GM10248 (cell line): ENCODE data around the gene HECW1.

Experiments
- CTCF ChIA-PET: fragments of 300-600 bp; sonication (Branson Sonifier 250); formaldehyde crosslinking; extraction: SDS; loops from one replicate; lab custom pipeline; 2021; ENCODE audit warnings: antibody characterized with exemption; lab: Yijun Ruan, JAX
- POLR2A ChIA-PET: fragments of 350-650 bp; sonication (Branson Sonifier 250); formaldehyde crosslinking; extraction: SDS; loops from one replicate; lab custom pipeline; 2020; ENCODE audit warnings: antibody characterized with exemption; lab: Yijun Ruan, JAX
- DNase-seq: peaks from one replicate; pipeline ENCODE4 v3.0.0; 2012; ENCODE audit errors: extremely low spot score
- TF ChIP-seq, protein P1 (sequence below): IDR thresholded peaks from 2 replicates; pipeline ENCODE4 v1.5.1; 2012; ENCODE audit warnings: mild to moderate bottlenecking, low read depth; ENCODE audit errors: extremely low read depth, missing control alignments, control extremely low read depth

Gene HECW1

DNA sequence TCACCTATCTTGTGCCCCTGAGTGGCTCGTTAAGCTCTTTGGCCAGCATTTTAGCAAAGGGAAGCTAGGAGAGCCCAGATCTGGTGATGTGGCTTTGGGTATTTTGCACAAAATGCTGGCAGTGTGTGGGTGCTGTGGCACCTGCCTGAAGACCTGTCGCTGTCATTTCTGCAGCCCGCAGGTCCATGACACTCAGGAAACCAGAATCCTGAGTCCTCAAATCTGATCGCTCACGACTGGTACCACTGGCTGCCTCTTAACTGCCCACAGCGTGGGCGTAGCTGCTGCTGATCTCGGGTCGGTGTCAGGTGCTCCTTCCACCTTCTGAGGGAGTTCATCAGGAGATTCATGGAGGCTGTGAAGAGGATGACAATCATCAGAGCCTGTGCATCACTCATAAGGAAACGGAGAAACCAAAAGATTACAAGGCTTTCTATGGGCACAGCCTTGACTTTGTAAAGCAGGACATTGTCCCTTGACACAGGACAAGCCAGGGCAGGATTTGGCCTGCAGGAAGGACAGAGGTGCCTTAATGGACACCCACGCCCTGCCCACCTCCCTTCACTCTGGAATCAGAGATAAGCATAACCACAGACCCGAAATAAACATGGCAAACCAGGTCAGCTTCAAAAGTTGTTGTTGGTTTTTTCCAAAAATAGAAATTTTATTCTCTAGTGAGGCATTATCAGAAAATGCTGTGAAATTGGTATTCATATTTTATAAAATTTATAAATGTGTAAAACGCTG is 399.5 kb downstream of the HECW1 start:
- CTCF ChIA-PET: interaction anchor here (0.8 to 1.9 kb wide), 2 partner anchors 16 to 58 kb away, joined by 3 to 4 read pairs; no protein-coding TSS in a partner anchor
- TF ChIP-seq, protein P1, sequence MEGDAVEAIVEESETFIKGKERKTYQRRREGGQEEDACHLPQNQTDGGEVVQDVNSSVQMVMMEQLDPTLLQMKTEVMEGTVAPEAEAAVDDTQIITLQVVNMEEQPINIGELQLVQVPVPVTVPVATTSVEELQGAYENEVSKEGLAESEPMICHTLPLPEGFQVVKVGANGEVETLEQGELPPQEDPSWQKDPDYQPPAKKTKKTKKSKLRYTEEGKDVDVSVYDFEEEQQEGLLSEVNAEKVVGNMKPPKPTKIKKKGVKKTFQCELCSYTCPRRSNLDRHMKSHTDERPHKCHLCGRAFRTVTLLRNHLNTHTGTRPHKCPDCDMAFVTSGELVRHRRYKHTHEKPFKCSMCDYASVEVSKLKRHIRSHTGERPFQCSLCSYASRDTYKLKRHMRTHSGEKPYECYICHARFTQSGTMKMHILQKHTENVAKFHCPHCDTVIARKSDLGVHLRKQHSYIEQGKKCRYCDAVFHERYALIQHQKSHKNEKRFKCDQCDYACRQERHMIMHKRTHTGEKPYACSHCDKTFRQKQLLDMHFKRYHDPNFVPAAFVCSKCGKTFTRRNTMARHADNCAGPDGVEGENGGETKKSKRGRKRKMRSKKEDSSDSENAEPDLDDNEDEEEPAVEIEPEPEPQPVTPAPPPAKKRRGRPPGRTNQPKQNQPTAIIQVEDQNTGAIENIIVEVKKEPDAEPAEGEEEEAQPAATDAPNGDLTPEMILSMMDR: no peak
- DNase-seq: no peak
- POLR2A ChIA-PET: no interaction called here

DNA sequence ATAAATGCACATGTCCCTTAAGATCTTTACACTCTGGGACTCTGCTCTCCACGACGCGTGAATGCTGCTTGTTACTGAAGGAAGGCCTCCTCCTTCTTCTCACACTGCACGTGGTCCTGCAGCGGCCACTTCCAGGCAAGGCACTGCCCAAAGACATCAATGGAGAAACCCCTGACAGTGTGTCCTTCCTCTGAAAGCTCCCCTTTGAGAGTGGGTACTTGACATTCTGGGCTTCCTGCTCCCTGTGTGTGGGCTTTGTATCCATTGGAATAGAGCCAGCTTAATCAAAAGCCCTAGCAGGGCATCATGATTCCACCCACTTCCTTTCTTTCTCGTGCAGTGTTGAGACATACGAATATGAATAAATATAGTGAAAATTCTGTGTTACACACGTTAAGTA is 400.8 kb downstream of the HECW1 start:
- TF ChIP-seq, protein P1: no peak
- ChIA-PET POLR2A (no interaction called here), CTCF (no interaction called here)
- DNase-seq: no peak

DNA sequence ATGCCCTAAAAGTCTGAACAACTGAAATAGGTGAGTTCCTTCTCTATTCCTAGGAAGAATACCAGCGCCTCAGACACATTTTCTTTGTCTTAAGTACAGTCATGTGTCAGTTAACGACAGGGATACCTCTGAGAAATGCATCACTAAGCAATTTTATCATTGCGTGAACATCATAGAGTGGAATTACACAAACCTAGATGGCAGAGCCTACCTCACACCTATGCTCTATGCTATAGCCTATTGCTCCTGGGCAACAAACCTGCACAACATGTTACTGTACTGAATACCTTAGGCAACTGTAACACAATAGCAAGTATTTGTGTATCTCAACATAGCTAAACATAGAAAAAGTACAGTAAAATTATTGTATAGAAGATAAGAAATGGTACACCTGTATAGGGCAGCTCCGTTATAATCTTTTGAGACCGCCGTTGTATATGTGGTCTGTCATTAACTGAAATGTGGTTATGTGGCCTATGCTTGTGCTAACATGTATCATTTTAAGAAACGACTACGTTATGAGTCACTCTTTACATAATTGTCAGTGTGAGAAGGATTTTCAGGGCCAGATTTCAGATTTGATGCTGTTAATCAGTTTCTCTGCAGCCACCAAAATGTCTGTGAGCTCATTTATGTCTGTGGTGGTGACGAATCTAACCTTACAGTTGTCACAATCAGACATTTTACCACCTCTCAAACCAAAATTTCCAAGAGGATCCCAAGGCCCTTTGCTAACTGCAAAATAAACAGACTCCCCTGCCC is 404.3 kb downstream of the HECW1 start:
- ChIA-PET POLR2A (interaction anchor here (0.9 kb wide), 1 partner anchor 66 kb away, joined by 3 read pairs; the partner anchor contains the start of gene STK17A), CTCF (interaction anchor here (1.4 to 1.9 kb wide), 3 partner anchors 14 to 66 kb away, joined by 3 to 6 read pairs (median 4); partner anchors contain the start of gene STK17A)
- no peak for DNase-seq
- TF ChIP-seq, protein P1: no peak

DNA sequence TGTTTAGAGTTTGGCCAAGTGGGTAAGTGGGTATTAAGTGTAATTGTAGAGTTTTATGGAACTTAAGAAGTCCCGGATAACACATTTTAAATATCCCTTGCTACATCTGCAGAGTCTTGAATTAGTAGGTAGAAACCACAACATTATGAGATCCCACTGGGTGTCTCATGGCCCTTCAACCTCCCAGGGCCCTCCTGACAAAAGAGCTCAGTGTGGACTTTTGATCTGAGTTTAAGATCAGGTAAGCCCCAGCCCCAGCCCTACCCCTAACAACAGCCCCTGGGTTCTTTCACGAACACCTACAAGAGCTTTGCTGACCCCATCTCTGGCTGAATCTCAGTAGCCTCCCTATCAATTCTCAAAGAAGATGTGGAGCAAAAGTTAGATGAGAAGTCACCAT is 405.0 kb downstream of the HECW1 start:
- POLR2A ChIA-PET: no interaction called here
- CTCF ChIA-PET: interaction anchor here (1.4 to 1.9 kb wide), 3 partner anchors 15 to 65 kb away, joined by 3 to 6 read pairs (median 4); partner anchors contain the start of gene STK17A
- TF ChIP-seq, protein P1: no peak
- DNase-seq: no peak

DNA sequence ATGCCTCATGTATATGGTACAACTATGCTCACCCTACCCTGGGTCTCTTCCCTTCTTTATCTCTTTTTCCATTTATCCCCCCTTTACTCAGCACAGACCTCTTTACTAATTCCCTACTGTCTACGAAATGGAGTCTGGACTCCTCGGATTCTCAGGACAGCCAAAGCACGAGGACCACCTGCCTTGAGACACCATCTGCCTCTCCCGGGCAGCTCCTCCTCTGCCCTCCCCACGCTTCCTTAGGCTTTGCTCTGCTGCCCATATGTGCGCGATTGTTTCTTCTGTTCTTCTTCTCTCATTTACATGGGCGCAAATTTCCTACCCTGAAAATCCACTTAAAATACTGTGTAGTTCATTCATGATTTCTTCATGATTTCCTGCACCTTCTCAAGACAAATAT is 407.8 kb downstream of the HECW1 start:
- ChIA-PET CTCF (interaction anchor here (1.1 kb wide), 1 partner anchor 63 kb away, joined by 3 read pairs; the partner anchor contains the start of gene STK17A), POLR2A (no interaction called here)
- DNase-seq: no peak
- TF ChIP-seq, protein P1: no peak

DNA sequence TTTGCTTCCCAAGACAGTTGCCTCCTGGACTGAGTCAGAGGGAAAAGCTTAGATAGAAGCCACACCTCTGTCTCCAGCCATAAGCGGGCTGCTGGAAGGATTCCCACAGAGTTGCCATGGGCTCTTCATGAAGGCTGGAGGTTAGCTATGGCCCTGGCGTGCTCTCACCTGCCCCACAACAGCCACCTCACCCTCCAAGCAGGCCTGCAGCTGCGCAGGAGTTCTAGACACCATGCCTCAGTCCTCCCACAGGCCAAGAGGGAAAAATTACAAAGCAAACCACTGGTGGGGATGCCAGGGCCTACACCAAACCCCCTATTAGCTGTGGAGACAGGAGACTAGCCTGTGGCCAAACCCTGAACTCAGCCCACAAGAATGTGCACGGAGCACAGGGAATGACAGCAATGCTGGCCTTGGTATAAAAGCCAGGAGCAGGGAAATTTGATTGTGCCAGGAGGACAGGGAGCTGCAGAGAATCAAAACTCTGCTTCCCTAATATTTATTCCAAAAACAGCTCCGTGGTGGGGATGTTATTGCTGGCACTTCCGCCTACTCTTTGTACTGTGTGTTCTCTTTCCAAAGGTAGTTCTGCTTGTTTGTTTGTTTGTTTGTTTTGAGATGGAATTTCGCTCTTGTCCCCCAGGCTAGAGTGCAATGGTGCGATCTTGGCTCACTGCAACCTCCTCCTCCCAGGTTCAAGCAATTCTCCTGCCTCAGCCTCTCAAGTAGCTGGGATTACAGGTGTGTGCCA is 410.1 kb downstream of the HECW1 start:
- TF ChIP-seq, protein P1: no peak
- ChIA-PET POLR2A (no interaction called here), CTCF (interaction anchor here (1.3 to 1.5 kb wide), 2 partner anchors 17 to 24 kb away, joined by 3 to 5 read pairs; no protein-coding TSS in a partner anchor)
- no peak for DNase-seq
